ENCODE data around the gene CCDC178.

The CCDC178 gene

DNA sequence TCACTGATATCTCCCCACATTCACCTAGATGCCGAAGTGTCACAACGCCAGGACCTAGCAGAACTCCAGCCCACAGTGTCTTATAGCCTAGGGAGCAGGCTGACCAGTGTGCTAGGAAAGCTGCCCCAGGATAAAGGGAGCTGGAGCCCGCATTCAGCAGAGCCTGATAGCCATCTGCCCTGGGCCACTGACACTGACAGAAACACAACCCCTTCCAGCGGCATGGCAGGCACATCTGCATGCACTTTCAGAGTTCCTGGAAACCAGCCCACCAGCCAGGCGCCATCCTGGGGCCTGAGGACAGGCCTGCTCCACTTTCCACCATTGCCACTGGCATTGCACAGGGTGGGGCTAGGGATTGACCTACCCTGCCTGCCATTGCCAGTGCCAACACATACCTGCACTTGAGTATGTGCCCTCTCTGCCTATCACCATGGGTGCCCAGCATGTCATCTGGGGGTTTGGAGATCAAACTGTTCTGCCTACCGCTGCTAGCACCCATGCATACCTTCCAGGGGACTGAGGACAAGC lies 377.6 kb downstream of the CCDC178 start:
- TF ChIP-seq FOXP2 (optimal IDR thresholded peaks at IDR 0.05; ENCODE audit: borderline replicate concordance, extremely low read depth, extremely low read length, insufficient read depth) (no peak), POLR2AphosphoS5 (IDR thresholded peaks at IDR 0.05; ENCODE audit: low read depth, low read length) (no peak), SIN3A (IDR thresholded peaks at IDR 0.05; ENCODE audit: borderline replicate concordance, insufficient read depth, low read length) (no peak), TAF1 (IDR thresholded peaks at IDR 0.05; ENCODE audit: borderline replicate concordance, insufficient read depth, low read length) (no peak)
- TF ChIP-seq, protein P1, sequence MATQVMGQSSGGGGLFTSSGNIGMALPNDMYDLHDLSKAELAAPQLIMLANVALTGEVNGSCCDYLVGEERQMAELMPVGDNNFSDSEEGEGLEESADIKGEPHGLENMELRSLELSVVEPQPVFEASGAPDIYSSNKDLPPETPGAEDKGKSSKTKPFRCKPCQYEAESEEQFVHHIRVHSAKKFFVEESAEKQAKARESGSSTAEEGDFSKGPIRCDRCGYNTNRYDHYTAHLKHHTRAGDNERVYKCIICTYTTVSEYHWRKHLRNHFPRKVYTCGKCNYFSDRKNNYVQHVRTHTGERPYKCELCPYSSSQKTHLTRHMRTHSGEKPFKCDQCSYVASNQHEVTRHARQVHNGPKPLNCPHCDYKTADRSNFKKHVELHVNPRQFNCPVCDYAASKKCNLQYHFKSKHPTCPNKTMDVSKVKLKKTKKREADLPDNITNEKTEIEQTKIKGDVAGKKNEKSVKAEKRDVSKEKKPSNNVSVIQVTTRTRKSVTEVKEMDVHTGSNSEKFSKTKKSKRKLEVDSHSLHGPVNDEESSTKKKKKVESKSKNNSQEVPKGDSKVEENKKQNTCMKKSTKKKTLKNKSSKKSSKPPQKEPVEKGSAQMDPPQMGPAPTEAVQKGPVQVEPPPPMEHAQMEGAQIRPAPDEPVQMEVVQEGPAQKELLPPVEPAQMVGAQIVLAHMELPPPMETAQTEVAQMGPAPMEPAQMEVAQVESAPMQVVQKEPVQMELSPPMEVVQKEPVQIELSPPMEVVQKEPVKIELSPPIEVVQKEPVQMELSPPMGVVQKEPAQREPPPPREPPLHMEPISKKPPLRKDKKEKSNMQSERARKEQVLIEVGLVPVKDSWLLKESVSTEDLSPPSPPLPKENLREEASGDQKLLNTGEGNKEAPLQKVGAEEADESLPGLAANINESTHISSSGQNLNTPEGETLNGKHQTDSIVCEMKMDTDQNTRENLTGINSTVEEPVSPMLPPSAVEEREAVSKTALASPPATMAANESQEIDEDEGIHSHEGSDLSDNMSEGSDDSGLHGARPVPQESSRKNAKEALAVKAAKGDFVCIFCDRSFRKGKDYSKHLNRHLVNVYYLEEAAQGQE (IDR thresholded peaks at IDR 0.05; ENCODE audit: insufficient read depth in 1 of 2, low read depth in 2 of 2, low read length in 2 of 2): no peak

GRCh38 chr18:33052886-33053285 lies 387.6 kb downstream of the CCDC178 start:
- TF ChIP-seq POLR2AphosphoS5 (IDR thresholded peaks at IDR 0.05; ENCODE audit: low read depth, low read length) (no peak), TAF1 (IDR thresholded peaks at IDR 0.05; ENCODE audit: borderline replicate concordance, insufficient read depth, low read length) (no peak), FOXP2 (optimal IDR thresholded peaks at IDR 0.05; ENCODE audit: borderline replicate concordance, extremely low read depth, extremely low read length, insufficient read depth) (no peak), SIN3A (IDR thresholded peaks at IDR 0.05; ENCODE audit: borderline replicate concordance, insufficient read depth, low read length) (no peak)
- TF ChIP-seq, protein P1 (IDR thresholded peaks at IDR 0.05; ENCODE audit: insufficient read depth in 1 of 2, low read depth in 2 of 2, low read length in 2 of 2): no peak

DNA sequence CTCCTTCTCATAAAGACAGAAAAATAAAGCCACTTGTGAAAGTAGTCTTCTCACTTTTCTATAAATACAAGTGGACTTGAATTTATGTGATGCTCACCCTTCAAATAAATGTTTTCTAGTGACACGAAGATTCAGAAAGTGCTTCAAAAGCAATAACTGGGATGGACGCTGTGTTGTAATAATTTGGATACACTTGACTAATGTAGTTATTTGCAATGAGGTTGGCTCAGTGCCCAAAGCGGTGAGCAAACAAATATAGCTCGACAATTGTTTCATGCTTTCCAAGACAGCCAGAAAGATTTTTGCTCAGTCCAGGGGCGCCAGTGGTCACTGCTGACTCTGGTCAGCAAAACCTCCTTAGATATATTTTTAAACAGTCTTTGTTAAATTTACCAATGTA lies 389.1 kb downstream of the CCDC178 start:
- TF ChIP-seq TAF1 (IDR thresholded peaks at IDR 0.05; ENCODE audit: borderline replicate concordance, insufficient read depth, low read length): no peak
- TF ChIP-seq POLR2AphosphoS5 (IDR thresholded peaks at IDR 0.05; ENCODE audit: low read depth, low read length): no peak

DNA sequence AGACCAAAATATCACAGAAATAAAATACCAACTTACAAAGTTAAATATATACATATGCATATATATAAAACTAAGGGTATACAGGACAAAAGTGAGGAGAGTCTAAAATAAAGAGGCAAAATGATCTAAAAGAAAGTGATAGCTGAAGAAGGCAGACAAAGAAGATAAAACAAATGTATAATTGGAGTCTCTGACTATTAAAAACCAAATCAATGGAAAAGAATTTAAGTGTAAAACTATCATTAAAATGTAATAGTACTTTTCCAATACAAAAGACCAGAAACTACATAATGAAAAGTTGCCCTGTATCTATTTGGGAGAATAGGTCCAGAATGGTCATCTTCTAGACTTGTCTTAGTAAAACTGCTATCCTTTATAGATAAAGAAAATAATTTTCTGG lies 400.3 kb downstream of the CCDC178 start:
- TF ChIP-seq POLR2AphosphoS5 (IDR thresholded peaks at IDR 0.05; ENCODE audit: low read depth, low read length): no peak
- no peak for TF ChIP-seq FOXP2 (optimal IDR thresholded peaks at IDR 0.05; ENCODE audit: borderline replicate concordance, extremely low read depth, extremely low read length, insufficient read depth)
- TF ChIP-seq, protein P1 (IDR thresholded peaks at IDR 0.05; ENCODE audit: insufficient read depth in 1 of 2, low read depth in 2 of 2, low read length in 2 of 2): no peak
- TF ChIP-seq TAF1 (IDR thresholded peaks at IDR 0.05; ENCODE audit: borderline replicate concordance, insufficient read depth, low read length): no peak
- TF ChIP-seq SIN3A (IDR thresholded peaks at IDR 0.05; ENCODE audit: borderline replicate concordance, insufficient read depth, low read length): no peak

DNA sequence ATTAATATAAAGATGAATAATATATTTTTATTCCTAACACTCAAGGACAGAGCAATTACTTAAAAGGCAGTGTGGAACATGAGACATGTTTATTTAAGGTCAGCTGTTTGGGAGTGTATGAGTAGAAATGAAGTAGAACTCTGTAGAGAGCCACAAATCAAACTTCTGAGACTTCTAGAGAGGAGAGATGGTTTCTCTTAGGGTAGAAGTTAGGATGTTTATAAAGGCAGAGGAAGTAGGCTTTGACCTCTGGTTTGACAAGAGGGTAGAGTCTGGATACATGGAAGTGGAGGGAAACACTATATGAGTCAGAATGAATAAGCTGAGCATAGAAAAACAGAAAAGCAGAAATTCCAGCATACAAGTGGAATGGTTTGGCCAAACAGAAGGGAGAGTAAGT lies 405.6 kb downstream of the CCDC178 start:
- TF ChIP-seq POLR2AphosphoS5 (IDR thresholded peaks at IDR 0.05; ENCODE audit: low read depth, low read length) (no peak), TAF1 (IDR thresholded peaks at IDR 0.05; ENCODE audit: borderline replicate concordance, insufficient read depth, low read length) (no peak), FOXP2 (optimal IDR thresholded peaks at IDR 0.05; ENCODE audit: borderline replicate concordance, extremely low read depth, extremely low read length, insufficient read depth) (no peak), SIN3A (IDR thresholded peaks at IDR 0.05; ENCODE audit: borderline replicate concordance, insufficient read depth, low read length) (no peak; the same call in 1 of the 2 replicates)
- TF ChIP-seq, protein P1 (IDR thresholded peaks at IDR 0.05; ENCODE audit: insufficient read depth in 1 of 2, low read depth in 2 of 2, low read length in 2 of 2): no peak
